Measurements from ENCODE around the gene ATF6B. TPM values are rescaled to one million over a fixed set of nuclear protein-coding genes. Genes with fewer than 3 reads are reported as not detected.

ATF6B gene
- total RNA-seq, 1 donor, result 17.3 TPM

GRCh38 chr6:32173051-32173727, 45.1 kb upstream of the ATF6B start:
- TF ChIP-seq CTCF (IDR thresholded peaks at IDR 0.05; ENCODE audit: insufficient read depth, low read depth, low read length), result no peak
- no peak overlapping the region for H3K4me3 ChIP-seq (ENCODE audit: low read depth, low read length)
- DNase-seq (ENCODE audit: low read depth), result no peak

GRCh38 chr6:32171234-32171633, 43.2 kb upstream of the ATF6B start:
- TF ChIP-seq CTCF (IDR thresholded peaks at IDR 0.05; ENCODE audit: insufficient read depth, low read depth, low read length), result no peak
- no peak for DNase-seq (ENCODE audit: low read depth)
- H3K4me3 ChIP-seq (ENCODE audit: low read depth, low read length), result no peak overlapping the region

- no peak for TF ChIP-seq CTCF (IDR thresholded peaks at IDR 0.05; ENCODE audit: insufficient read depth, low read depth, low read length)
- H3K4me3 ChIP-seq (ENCODE audit: low read depth, low read length), result no peak overlapping the region
- DNase-seq (ENCODE audit: low read depth), result no peak
Observed at GRCh38 chr6:32170294-32170693, 42.2 kb upstream of the ATF6B start.

- DNase-seq (ENCODE audit: low read depth), result no peak
- TF ChIP-seq CTCF (IDR thresholded peaks at IDR 0.05; ENCODE audit: insufficient read depth, low read depth, low read length), result no peak
- H3K4me3 ChIP-seq (ENCODE audit: low read depth, low read length), result no peak overlapping the region
Observed at GRCh38 chr6:32168807-32169591, 41.0 kb upstream of the ATF6B start.

- no peak overlapping the region for H3K4me3 ChIP-seq (ENCODE audit: low read depth, low read length)
- TF ChIP-seq CTCF (IDR thresholded peaks at IDR 0.05; ENCODE audit: insufficient read depth, low read depth, low read length), result no peak
- DNase-seq (ENCODE audit: low read depth), result no peak
Observed at GRCh38 chr6:32168350-32168749, 40.3 kb upstream of the ATF6B start.

- H3K4me3 ChIP-seq (ENCODE audit: low read depth, low read length), result no peak overlapping the region
- no peak for DNase-seq (ENCODE audit: low read depth)
- TF ChIP-seq CTCF (IDR thresholded peaks at IDR 0.05; ENCODE audit: insufficient read depth, low read depth, low read length), result no peak
Observed at GRCh38 chr6:32167761-32168262, 39.8 kb upstream of the ATF6B start.

All from fibroblast of villous mesenchyme (primary cell).